ENCODE measurements around the gene ZDHHC11B. TPM values are rescaled to one million over a fixed set of nuclear protein-coding genes. Genes with fewer than 3 reads are reported as not detected.
A peak's percentile ranks its signal among the peaks of the same experiment; 100 is the strongest.

Gene ZDHHC11B
- total RNA-seq, 2 experiments from 2014 or later = 14.8 to 15.1 TPM

DNA sequence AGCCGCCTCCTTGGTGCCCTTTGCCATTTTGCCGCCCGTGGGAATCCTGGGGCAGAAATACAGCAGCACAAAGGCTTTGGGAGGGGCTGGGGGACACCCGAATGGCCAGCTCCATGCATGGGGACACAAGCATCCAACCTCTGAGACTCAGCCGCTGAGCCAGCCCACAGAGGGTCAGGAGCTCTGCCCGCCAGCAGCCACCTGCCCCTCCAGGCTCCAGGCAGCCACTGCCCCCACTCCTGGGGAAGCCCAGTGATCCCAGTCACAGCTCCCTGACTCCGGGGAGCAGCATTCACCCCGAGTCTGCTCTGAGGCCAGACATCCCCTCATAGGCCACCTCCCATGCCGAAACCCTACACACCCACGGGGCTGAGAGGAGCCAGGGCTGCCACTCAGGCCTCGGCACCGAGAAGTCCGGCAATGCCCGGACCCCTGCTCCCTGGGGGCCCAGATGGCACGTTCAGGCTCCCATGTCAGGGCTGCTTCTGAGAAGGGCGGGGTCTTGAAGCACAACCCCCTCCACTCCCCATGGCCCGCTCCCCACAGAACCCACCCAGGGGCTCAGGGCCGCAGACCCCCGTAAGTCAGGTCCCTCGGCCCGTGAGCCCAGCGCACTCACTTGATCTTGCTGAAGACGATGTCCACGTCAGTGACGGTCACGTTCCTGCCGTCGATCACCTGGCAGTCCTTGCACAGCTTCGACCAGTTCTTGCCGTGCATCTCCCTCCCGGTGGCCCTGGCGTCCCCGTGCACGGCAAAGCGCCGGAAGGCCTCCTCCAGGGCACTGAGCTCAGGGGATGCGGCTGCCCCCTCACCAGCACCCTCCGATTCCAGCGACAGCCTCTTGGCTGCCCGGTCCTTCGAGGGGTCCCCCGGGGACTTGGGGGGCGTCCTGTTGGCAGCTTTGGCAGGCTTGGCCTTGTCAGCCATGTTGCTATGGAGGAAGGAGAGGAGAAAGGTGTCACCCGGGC lies 107.1 kb downstream of the ZDHHC11B start:
- H3K27me3 ChIP-seq (ENCODE audit: control insufficient read depth in 1 of 2, insufficient read depth in 2 of 2, low read length in 2 of 2) = no peaks in the 10 kb centered on the region
- peaks cover 0 to 5% of the 10 kb centered on the region in 2 experiments for H3K9me3 ChIP-seq (ENCODE audit: control insufficient read depth in 1 of 2, insufficient read depth in 1 of 2, low read length in 2 of 2)
- no peak overlapping the region for H3K4me3 Mint-ChIP-seq
- ChIA-PET POLR2A (no interaction called here), CTCF (no interaction called here)
- H3K27ac ChIP-seq (ENCODE audit: low read depth in 1 of 2, low read length in 2 of 2) = no peak overlapping the region
- TF ChIP-seq, protein P1, sequence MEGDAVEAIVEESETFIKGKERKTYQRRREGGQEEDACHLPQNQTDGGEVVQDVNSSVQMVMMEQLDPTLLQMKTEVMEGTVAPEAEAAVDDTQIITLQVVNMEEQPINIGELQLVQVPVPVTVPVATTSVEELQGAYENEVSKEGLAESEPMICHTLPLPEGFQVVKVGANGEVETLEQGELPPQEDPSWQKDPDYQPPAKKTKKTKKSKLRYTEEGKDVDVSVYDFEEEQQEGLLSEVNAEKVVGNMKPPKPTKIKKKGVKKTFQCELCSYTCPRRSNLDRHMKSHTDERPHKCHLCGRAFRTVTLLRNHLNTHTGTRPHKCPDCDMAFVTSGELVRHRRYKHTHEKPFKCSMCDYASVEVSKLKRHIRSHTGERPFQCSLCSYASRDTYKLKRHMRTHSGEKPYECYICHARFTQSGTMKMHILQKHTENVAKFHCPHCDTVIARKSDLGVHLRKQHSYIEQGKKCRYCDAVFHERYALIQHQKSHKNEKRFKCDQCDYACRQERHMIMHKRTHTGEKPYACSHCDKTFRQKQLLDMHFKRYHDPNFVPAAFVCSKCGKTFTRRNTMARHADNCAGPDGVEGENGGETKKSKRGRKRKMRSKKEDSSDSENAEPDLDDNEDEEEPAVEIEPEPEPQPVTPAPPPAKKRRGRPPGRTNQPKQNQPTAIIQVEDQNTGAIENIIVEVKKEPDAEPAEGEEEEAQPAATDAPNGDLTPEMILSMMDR (IDR thresholded peaks at IDR 0.05) = no peak
- no peaks in the 10 kb centered on the region for H3K9me3 Mint-ChIP-seq
- DNase-seq (peak in 2 of 14 experiments; percentile 22 to 31), ATAC-seq (ENCODE audit: poor library complexity) (no peak)
- no peaks in the 10 kb centered on the region for H3K36me3 ChIP-seq (ENCODE audit: insufficient read depth, low read length)
- peaks cover 21% of the 10 kb centered on the region for H3K4me1 ChIP-seq (ENCODE audit: insufficient read depth, low read length)
- intact Hi-C loops (cut with DNase I, micrococcal nuclease) = no loop called here
- peaks cover 6% of the 10 kb centered on the region for H3K36me3 Mint-ChIP-seq (ENCODE audit: low read depth)
- H3K4me1 Mint-ChIP-seq (ENCODE audit: low read depth) = peaks cover 8% of the 10 kb centered on the region
- peaks cover 12% of the 10 kb centered on the region for H3K27me3 Mint-ChIP-seq
- no peak overlapping the region for H3K4me3 ChIP-seq (ENCODE audit: low read length)
- no peak overlapping the region for H3K27ac Mint-ChIP-seq

DNA sequence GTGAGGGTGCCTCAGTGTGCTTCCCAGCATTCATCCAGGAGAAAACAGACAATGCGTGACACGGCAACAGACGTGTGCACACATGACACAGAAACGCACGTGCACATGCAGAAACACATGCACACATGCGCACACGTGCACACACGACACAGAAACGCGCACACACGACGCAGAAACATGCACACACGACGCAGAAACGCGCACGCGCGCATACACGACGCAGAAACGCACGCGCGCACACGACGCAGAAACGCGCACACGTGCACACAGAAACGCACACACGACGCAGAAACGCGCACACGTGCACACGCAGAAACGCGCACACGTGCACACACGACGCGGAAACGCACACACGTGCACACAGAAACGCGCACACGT lies 107.8 kb downstream of the ZDHHC11B start:
- Histone ChIP-seq H3K27ac (ENCODE audit: low read depth in 1 of 2, low read length in 2 of 2) (no peak overlapping the region), H3K9me3 (ENCODE audit: control insufficient read depth in 1 of 2, insufficient read depth in 1 of 2, low read length in 2 of 2) (peaks cover 0 to 5% of the 10 kb centered on the region in 2 experiments), H3K4me3 (ENCODE audit: low read length) (no peak overlapping the region), H3K4me1 (ENCODE audit: insufficient read depth, low read length) (peaks cover 29% of the 10 kb centered on the region), H3K27me3 (ENCODE audit: control insufficient read depth in 1 of 2, insufficient read depth in 2 of 2, low read length in 2 of 2) (no peaks in the 10 kb centered on the region), H3K36me3 (ENCODE audit: insufficient read depth, low read length) (no peaks in the 10 kb centered on the region)
- CTCF ChIA-PET = no interaction called here
- no peak for DNase-seq
- no peak for ATAC-seq (ENCODE audit: poor library complexity)
- Mint-ChIP-seq H3K27ac (no peak overlapping the region), H3K4me1 (ENCODE audit: low read depth) (peaks cover 9% of the 10 kb centered on the region), H3K36me3 (ENCODE audit: low read depth) (peaks cover 6% of the 10 kb centered on the region), H3K4me3 (no peak overlapping the region), H3K9me3 (no peaks in the 10 kb centered on the region), H3K27me3 (peaks cover 12% of the 10 kb centered on the region)
- POLR2A ChIA-PET = no interaction called here
- intact Hi-C loops (cut with DNase I, micrococcal nuclease) = no loop called here
- TF ChIP-seq, protein P1 (IDR thresholded peaks at IDR 0.05) = no peak

DNA sequence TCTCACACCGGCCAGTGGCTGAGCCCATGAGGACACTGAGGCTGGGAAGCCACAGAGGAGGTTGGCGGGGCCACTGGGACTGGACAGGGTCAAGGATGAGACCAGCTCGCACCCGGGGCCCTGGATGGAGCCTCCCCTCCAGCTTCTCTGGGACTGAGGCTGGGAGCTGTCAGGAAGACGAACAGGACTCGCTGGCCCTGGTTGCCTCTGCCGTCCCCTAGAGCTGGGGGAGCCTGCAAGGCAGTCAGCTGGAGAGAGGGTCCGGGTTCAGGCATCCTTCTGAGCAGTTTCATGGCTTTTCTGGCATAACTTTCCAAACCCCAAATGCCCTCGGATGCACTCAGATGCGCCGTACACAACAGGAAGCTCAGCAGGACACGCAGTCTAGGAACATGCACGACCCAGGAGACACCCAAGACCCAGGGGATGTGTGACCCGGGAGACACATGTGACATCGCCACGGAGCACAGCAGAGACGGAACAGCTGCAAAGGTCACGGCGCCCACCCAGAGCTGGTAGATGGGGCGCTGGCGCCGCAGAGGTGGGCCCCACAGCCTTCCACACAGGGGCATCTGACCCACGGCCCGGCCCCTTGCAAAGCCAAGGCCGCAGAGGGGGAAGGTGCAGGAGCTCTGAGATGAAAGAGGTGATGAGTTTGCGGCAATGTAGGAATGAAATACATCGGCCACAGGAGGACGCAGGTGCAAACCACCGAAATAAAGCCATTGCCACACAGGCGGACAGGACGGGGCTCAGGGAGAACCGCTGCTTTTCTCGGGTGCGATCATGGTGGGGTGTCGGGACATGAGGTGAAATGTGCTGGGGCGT lies 108.4 kb downstream of the ZDHHC11B start:
- Histone ChIP-seq H3K4me3 (ENCODE audit: low read length) (no peak overlapping the region), H3K27ac (ENCODE audit: low read depth in 1 of 2, low read length in 2 of 2) (no peak overlapping the region), H3K36me3 (ENCODE audit: insufficient read depth, low read length) (no peaks in the 10 kb centered on the region), H3K4me1 (ENCODE audit: insufficient read depth, low read length) (peaks cover 33% of the 10 kb centered on the region), H3K9me3 (ENCODE audit: control insufficient read depth in 1 of 2, insufficient read depth in 1 of 2, low read length in 2 of 2) (peaks cover 0 to 5% of the 10 kb centered on the region in 2 experiments), H3K27me3 (ENCODE audit: control insufficient read depth in 1 of 2, insufficient read depth in 2 of 2, low read length in 2 of 2) (no peaks in the 10 kb centered on the region)
- CTCF ChIA-PET = no interaction called here
- Mint-ChIP-seq H3K9me3 (no peaks in the 10 kb centered on the region), H3K27ac (no peak overlapping the region), H3K4me1 (ENCODE audit: low read depth) (peaks cover 9% of the 10 kb centered on the region), H3K36me3 (ENCODE audit: low read depth) (peaks cover 6% of the 10 kb centered on the region), H3K27me3 (peaks cover 12% of the 10 kb centered on the region), H3K4me3 (no peak overlapping the region)
- no peak for ATAC-seq (ENCODE audit: poor library complexity)
- POLR2A ChIA-PET = no interaction called here
- TF ChIP-seq, protein P1 (IDR thresholded peaks at IDR 0.05) = no peak
- intact Hi-C loops (cut with DNase I, micrococcal nuclease) = no loop called here
- DNase-seq = peak in 2 of 14 experiments; percentile 19 to 25
